Smooth muscle cell (in vitro differentiated cells): ENCODE measurements around the gene TNRC6B. TPM values are rescaled to one million over a fixed set of nuclear protein-coding genes. Genes with fewer than 3 reads are reported as not detected.

Experiments
- DNase-seq: peaks from one replicate; lab custom pipeline; 2025; ENCODE audit not compliant: unreplicated experiment; lab: John Stamatoyannopoulos, UW
- H2AFZ ChIP-seq: fragments of 200-600 bp; sonication (generic); 2 replicates; pipeline ENCODE4 v1.6.0; 2016; ENCODE audit warnings: antibody characterized with exemption, low read depth, mild to moderate bottlenecking
- H3F3A ChIP-seq: fragments of 200-600 bp; sonication (generic); 2 replicates; pipeline ENCODE4 v1.6.0; 2017; ENCODE audit warnings: antibody characterized with exemption, low read depth
- H3K27ac ChIP-seq: fragments of 200-600 bp; sonication (generic); 2 replicates; pipeline ENCODE4 v1.5.1; 2016; ENCODE audit warnings: low read depth, mild to moderate bottlenecking
- H3K27me3 ChIP-seq: fragments of 200-600 bp; sonication (generic); 2 replicates; pipeline ENCODE4 v1.6.1; 2016; ENCODE audit warnings: low read depth, mild to moderate bottlenecking
- H3K36me3 ChIP-seq: fragments of 200-600 bp; sonication (generic); 2 replicates; pipeline ENCODE4 v1.5.1; 2016; ENCODE audit warnings: low read depth
- H3K4me1 ChIP-seq: fragments of 200-600 bp; sonication (generic); 2 replicates; pipeline ENCODE4 v1.5.1; 2016; ENCODE audit warnings: low read depth
- H3K4me2 ChIP-seq: fragments of 200-600 bp; sonication (generic); 2 replicates; pipeline ENCODE4 v1.6.0; 2016; ENCODE audit warnings: mild to moderate bottlenecking
- H3K4me3 ChIP-seq: fragments of 200-600 bp; sonication (generic); 2 replicates; pipeline ENCODE4 v1.5.1; 2016; ENCODE audit warnings: mild to moderate bottlenecking
- H3K79me2 ChIP-seq: fragments of 200-600 bp; sonication (generic); 2 replicates; pipeline ENCODE4 v1.6.0; 2016; ENCODE audit warnings: low read depth, mild to moderate bottlenecking
- H3K9ac ChIP-seq: fragments of 200-600 bp; sonication (generic); 2 replicates; pipeline ENCODE4 v1.6.0; 2016; ENCODE audit warnings: low read depth
- H3K9me3 ChIP-seq: fragments of 200-600 bp; sonication (generic); replicated peaks from 2 replicates; pipeline ENCODE4 v1.5.1; 2016; ENCODE audit warnings: low read depth
- H4K20me1 ChIP-seq: fragments of 200-600 bp; sonication (generic); 2 replicates; pipeline ENCODE4 v1.6.0; 2016; ENCODE audit warnings: low read depth
- WGBS: methylation state at CpG from one replicate; pipeline ENCODE4 v1.1.7; 2016; ENCODE audit warnings: low lambda C conversion rate; 5-methylcytosine and 5-hydroxymethylcytosine counted together
- polyA plus RNA-seq: library from polyadenylated mRNA; unstranded; fragments of >200 nt; fragmentation: Nextera tagmentation; extraction: Ambion mirVana; gene quantifications from 2 replicates; pipeline ENCODE4 v1.2.1, GENCODE V29; 2016
- total RNA-seq: library from RNA; depleted of rRNA; stranded (reverse); fragments of >200 nt; gene quantifications from 2 replicates; pipeline ENCODE4 v1.2.3, GENCODE V29; 2014
- TF ChIP-seq, protein P1 (sequence below): fragments of 200-600 bp; sonication (generic); IDR thresholded peaks from 2 replicates; pipeline ENCODE4 v1.5.1; 2017; ENCODE audit warnings: borderline replicate concordance, mild to moderate bottlenecking, antibody characterized with exemption; ENCODE audit not compliant: insufficient read depth, poor library complexity, severe bottlenecking

TNRC6B gene
- total and polyA plus RNA-seq, 2 experiments from 2014 or later: 21.5 to 44.4 TPM

DNA sequence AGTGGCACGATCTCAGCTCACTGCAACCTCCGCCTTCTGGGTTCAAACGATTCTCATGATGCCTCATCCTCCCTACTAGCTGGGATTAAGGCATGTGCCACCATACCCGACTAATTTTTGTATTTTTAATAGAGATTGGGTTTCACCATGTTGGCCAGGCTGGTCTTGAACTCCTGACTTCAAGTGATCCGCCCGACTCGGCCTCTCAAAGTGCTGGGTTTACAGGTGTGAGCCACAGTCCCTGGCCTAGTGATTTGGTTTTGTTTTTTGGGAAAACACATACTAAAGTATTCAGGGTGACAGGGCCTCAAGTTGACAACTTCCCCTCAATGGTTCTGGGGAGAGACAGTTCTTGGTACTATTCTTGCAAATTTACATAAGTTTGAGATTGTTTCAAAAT is 22.1 kb downstream of the TNRC6B start:
- peaks cover 18% of the 10 kb centered on the region for H3F3A ChIP-seq
- H3K9me3 ChIP-seq: no peaks in the 10 kb centered on the region
- H3K9ac ChIP-seq: no peak overlapping the region
- H2AFZ ChIP-seq: no peak overlapping the region
- H4K20me1 ChIP-seq: peaks cover 100% of the 10 kb centered on the region
- H3K79me2 ChIP-seq: peaks cover 86% of the 10 kb centered on the region
- no peak overlapping the region for H3K4me3 ChIP-seq
- no peaks in the 10 kb centered on the region for H3K27me3 ChIP-seq
- TF ChIP-seq, protein P1, sequence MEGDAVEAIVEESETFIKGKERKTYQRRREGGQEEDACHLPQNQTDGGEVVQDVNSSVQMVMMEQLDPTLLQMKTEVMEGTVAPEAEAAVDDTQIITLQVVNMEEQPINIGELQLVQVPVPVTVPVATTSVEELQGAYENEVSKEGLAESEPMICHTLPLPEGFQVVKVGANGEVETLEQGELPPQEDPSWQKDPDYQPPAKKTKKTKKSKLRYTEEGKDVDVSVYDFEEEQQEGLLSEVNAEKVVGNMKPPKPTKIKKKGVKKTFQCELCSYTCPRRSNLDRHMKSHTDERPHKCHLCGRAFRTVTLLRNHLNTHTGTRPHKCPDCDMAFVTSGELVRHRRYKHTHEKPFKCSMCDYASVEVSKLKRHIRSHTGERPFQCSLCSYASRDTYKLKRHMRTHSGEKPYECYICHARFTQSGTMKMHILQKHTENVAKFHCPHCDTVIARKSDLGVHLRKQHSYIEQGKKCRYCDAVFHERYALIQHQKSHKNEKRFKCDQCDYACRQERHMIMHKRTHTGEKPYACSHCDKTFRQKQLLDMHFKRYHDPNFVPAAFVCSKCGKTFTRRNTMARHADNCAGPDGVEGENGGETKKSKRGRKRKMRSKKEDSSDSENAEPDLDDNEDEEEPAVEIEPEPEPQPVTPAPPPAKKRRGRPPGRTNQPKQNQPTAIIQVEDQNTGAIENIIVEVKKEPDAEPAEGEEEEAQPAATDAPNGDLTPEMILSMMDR: no peak
- H3K36me3 ChIP-seq: no peaks in the 10 kb centered on the region
- no peak for DNase-seq
- no peak overlapping the region for H3K27ac ChIP-seq
- H3K4me1 ChIP-seq: peaks cover 17% of the 10 kb centered on the region
- WGBS: over 99% methylated on average over 7 of the region's 7 CpGs
- H3K4me2 ChIP-seq: no peak overlapping the region

DNA sequence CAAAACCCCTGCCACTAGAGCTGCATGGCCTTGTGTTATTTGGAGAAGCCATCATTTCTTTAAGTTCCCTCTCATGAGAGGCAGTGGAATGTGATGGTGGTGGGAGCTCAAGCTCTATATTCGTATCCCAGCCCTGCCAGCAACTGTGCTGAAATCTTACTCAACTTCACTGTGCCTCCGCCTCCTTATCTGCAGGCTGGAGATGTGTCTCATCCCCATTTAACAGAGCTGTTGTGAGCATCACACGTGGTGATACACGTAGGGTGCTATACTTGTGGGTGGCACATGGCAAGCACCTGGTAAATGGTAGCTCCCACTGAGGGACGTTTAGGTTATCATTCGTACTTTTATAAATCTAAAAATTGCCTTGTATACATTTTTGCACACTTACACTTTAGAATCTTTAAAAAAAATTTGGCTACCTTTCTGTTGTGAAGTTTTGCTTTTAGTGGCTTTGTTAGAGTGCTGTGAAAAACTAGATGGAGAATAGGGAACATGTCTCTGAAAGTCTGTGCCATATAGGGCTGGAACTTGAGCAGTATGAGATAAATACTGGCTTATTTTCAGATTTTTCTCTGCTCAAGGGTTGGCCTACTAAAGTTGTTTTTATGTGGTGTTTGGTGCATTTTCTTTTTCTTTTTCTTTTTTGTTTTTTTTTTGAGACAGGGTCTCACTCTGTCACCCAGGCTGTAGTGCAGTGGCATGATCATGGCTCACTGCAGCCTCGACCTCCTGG is 23.2 kb downstream of the TNRC6B start:
- WGBS: 81% methylated on average over 7 of the region's 7 CpGs
- Histone ChIP-seq H4K20me1 (peaks cover 100% of the 10 kb centered on the region), H3K27me3 (no peaks in the 10 kb centered on the region), H3K36me3 (no peaks in the 10 kb centered on the region), H3F3A (peaks cover 18% of the 10 kb centered on the region), H2AFZ (no peak overlapping the region), H3K79me2 (peaks cover 86% of the 10 kb centered on the region), H3K4me1 (peaks cover 16% of the 10 kb centered on the region), H3K9me3 (no peaks in the 10 kb centered on the region), H3K27ac (no peak overlapping the region), H3K4me3 (no peak overlapping the region), H3K4me2 (no peak overlapping the region), H3K9ac (no peak overlapping the region)
- TF ChIP-seq, protein P1: no peak
- no peak for DNase-seq

DNA sequence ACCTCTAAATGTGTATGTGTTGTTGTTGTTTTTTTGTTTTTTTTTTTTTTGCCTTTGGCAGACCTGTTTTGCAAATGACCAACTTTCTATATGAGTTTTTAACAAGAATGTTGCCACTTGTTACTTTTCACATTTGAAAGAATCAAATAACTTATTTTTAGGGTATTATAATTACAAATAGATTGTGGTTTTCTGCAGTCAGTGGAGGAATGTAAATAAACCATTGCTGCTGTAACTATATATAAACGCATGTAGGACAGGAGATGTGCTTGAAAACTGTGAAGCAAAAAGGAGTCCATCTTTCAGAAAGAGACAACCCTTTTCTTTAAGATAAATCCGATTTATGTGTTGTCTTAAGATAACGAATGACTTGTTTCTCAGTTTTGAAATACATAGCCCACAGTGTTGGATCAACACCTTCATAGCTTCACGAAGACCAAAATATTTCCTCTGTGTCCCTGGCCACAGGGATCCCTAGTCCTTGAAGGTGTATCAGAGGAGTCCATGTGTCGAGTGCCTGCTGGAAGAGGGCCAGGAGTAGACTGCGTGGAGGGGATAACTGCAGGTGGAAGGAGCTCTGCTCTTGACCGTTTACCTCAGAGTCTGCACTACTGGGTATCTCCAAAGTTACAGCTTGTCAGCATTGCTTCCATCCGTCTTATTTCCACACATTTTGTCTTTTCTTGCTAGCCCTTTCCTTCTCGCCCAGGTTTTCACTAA is 24.7 kb downstream of the TNRC6B start:
- Histone ChIP-seq H3K4me2 (no peak overlapping the region), H3K9me3 (no peaks in the 10 kb centered on the region), H3K4me1 (peaks cover 10% of the 10 kb centered on the region), H2AFZ (no peak overlapping the region), H3K4me3 (no peak overlapping the region), H4K20me1 (peaks cover 100% of the 10 kb centered on the region), H3K79me2 (peaks cover 88% of the 10 kb centered on the region), H3K9ac (no peak overlapping the region), H3K27me3 (no peaks in the 10 kb centered on the region), H3F3A (peaks cover 12% of the 10 kb centered on the region), H3K27ac (no peak overlapping the region), H3K36me3 (no peaks in the 10 kb centered on the region)
- 82% methylated on average over 9 of the region's 9 CpGs for WGBS
- no peak for DNase-seq
- TF ChIP-seq, protein P1: no peak
